ENCODE measurements around the gene DTNBP1. TPM values are rescaled to one million over a fixed set of nuclear protein-coding genes. Genes with fewer than 3 reads are reported as not detected.

The DTNBP1 gene, protein sequence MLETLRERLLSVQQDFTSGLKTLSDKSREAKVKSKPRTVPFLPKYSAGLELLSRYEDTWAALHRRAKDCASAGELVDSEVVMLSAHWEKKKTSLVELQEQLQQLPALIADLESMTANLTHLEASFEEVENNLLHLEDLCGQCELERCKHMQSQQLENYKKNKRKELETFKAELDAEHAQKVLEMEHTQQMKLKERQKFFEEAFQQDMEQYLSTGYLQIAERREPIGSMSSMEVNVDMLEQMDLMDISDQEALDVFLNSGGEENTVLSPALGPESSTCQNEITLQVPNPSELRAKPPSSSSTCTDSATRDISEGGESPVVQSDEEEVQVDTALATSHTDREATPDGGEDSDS
- 10 to 100 TPM; 21.3 to 26.2 (median 23.6) TPM for polyA plus RNA-seq (ENCODE audit: insufficient read length in 4 of 4)

DNA sequence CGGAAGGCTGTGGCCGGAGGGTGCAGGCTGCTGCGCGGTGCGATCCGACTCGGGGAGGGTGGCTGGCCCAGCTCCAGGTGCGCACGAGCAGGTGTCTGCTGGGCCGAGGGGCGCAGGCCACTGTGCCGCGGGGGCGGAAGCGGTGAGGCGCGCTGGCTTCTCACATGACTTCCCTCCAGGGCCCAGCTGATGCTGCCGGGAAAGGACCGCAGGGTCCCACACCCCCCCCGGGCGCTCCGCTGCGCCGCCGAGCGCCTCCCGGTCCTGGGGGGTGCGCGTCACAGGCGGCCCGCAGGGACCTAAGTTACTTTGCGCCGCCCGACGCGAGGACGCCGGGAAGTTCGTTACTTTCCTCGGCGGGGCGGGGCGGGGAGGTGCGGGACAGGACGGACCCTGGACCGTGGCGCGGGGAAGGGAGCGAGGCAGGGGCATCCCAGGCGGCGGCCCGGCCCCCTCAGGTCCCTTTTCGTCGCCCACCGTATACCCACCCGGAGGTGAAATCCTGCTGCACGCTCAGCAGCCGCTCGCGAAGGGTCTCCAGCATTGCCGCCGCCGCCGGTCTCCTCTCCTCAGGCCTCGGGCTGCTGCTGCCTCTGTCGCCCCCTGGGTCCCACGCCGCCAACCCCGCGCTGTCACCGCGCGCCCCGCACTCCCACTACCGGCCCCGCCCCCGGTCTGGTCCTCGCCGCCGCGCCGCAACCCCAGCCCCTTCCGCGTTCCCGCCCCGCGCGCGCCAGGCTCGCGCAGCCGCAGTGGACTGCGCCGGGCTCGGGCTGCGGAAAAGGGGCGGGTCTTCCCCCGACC lies at the start of gene DTNBP1:
Gene DTNBP1, minus strand, starts transcription at position 703 of the 804 bp plus-strand sequence. Its CDS starts 159 bp downstream, at position 544.
- peak; percentile 58 to 78 (median 66) for DNase-seq (ENCODE audit: low read depth in 4 of 4, low spot score in 3 of 4)

DNA sequence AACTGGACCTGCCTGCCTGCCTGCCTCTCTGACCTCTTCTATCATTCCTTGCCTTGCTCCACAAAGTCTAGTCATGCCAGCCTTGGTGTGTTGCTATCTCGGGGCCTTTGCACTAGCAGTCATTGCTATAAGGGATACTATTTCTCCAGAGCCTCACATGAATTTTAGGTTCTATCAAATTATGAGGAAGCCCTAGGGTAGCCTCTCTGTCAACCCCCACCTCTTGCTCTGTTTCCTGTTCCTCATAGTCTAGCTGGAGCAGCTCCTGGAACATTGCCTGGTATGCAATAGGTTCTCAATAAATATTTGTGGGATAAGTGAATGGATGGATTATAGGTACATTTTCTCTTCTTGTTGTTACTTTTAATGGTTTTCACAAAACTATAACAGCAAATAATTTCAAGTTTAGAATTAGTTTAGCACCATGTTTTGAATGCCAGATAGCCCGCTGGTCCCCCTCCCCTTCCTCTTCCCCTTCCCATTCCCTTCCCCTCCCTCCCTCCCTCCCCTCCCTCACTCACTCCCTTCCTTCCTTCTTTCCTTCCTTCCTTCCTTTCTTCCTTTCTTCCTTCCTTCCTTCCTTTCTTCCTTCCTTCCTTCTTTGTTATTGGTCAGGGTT lies 46.9 kb upstream of the DTNBP1 start:
- DNase-seq (ENCODE audit: low read depth in 4 of 4, low spot score in 3 of 4) = no peak

DNA sequence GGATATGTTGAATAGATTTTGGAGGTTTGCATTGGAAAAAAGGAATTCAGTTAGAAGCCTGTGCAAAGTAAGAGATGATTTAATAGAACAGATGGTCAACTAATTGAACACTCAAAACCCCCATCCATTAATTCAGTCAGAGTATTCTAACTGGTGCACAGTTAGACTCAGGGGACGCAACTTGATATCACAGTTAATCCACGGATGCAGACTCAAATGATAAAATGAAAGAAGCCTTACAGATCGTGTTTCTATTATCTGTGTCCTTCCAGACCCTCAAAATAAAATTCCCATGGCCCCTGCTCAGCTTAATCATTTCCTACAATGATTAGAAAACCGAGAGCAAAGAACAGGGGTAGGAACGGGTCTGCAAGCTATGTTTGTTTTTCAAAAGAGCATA lies 45.4 kb upstream of the DTNBP1 start:
- DNase-seq (ENCODE audit: low read depth in 4 of 4, low spot score in 3 of 4) = no peak

DNA sequence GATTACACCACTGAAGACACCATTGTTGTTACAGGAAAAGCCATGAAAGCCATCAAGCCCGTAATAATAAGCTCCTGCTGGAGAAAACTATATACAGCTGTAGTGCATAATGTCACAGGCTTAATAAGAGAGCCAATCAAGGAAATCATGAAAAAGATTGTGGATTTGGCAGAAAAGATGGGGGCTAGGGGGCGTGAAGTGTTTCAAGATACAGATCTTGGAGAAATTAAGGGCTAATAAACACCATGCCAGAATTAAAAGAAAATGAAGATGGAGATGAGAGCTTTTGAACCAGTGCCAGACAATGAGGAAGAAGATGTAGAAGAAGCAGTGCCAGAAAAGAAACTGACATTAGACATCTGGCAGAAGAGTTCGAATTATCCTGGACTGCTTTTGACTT lies 43.2 kb upstream of the DTNBP1 start:
- no peak for DNase-seq (ENCODE audit: low read depth in 4 of 4, low spot score in 3 of 4)

DNA sequence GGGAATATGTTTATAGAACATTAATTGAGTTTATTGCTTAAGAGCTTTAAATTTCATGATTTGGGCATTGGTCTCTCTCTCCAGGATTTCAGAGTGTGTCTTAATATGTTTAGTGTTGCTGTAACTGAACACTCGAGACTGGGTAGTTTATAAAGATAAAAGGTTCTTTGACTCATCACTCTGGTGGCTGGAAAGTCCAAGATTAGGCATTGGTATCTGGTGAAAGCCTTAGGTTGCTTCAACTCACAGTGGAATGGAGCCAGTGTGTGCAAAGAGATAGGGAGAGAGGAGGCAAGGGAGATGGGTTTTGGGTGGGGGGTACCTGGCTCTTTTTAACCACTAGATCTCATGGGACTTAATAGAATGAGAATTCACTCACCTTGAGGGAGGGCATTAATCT lies 35.6 kb upstream of the DTNBP1 start:
- DNase-seq (ENCODE audit: low read depth in 4 of 4, low spot score in 3 of 4) = no peak

DNA sequence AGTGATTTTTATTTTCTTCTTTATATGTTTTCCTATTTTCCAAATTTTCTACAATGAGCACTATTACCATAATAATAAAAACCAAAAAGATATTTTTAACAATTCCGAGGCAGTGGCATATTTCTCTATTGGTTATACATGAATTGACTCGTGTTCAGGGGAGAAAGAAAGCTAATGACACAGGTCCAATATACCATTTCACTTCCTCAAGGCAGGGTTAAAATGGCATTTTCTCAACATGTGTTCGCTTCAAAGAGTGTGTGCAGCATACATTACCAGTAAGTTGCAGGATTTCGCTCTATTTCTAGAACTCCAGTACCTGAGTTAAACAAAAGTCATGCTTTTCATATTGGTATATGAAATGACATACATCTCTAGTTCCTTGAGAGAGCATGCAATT lies 35.1 kb upstream of the DTNBP1 start:
- DNase-seq (ENCODE audit: low read depth in 4 of 4, low spot score in 3 of 4) = no peak

DNA sequence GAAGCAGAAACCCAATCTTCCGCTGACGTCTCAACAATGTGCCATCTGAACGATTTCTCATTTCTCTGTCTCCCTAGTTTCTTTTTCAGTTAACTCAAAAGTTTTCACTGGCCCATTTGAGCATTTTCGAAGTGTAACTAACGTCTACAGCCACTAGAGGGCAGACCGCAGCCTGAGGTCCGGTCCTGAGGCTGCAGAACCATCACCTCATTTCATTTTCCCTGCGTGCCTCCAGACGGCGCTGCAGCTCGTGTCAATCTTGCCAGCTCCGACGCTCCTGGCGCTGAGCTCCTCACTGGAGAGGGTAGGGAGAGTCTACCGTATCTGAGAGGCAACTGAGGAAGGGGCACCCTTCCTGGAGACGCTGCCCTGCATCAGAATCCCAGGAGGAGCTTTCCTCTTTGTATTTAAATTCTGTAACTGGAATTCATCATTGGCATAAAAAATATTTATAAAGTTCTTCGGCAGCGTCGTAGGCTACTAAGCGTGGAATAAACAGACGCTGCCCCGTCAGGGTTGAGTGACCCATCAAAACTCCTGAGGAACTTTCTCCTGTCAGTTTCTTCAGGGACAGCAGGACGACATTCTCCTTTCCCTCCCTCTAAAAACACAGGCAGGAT lies 28.5 kb upstream of the DTNBP1 start:
- DNase-seq (ENCODE audit: low read depth in 4 of 4, low spot score in 3 of 4) = peak; percentile 82 to 88 (median 86)

DNA sequence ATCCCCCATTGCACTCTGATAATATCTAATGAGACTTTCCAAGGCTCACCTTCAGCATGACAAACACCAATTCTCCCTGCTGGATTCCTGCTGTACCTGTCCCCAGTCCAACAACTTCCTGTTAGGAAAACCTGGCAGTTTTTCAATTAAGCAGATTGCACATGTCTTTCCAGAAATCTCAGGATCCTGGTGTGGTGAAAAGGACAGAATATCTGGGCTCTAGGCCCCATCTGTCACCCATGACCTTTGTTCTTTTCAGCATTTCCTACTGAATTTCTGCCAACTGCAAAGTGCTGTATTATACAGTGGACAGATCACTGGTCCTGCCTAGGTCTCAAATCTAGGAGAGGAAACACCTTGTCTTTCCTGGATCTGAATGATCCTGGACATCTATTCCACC lies 27.7 kb upstream of the DTNBP1 start:
- DNase-seq (ENCODE audit: low read depth in 4 of 4, low spot score in 3 of 4) = no peak

DNA sequence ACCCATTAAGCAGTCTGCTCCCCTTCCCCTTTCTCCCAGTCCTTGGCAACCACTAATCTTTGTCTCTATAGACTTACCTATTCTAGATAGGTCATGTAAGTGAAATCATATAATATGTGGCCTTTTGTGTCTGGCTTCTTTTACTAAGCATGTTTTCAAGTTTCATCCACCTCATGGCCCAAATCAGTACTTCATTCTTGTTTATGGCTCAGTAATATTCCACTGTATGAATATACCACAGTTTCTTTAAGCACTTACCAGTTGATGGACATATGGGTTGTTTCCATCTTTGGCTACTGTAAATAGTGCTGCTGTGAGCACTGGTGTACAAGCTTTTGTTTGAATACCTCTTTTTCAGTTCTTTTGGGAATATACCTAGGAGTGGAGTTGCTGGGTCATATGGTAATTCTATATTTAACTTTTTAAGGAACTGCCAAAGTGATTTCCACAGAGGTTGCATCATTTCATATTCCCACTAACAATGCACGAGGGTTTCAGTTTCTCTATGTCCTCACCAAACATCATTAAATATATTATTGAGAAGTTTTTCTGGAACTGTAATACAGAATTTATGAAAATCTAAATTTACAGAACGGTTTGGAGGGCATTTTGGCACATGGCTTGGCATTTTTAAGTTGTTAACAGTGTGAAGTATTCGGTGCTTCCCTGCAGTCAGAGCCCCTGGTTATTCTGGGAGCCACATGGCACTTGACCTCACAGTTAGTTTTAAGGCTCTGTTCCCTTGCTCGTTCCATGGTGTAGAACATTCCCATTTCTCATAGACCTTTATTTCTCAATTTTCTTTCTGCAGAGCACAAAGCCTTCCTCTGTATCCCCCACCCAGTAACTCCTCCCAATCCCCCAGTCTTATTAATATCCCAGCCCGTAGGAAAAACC lies 27.0 kb upstream of the DTNBP1 start:
- no peak for DNase-seq (ENCODE audit: low read depth in 4 of 4, low spot score in 3 of 4)

DNA sequence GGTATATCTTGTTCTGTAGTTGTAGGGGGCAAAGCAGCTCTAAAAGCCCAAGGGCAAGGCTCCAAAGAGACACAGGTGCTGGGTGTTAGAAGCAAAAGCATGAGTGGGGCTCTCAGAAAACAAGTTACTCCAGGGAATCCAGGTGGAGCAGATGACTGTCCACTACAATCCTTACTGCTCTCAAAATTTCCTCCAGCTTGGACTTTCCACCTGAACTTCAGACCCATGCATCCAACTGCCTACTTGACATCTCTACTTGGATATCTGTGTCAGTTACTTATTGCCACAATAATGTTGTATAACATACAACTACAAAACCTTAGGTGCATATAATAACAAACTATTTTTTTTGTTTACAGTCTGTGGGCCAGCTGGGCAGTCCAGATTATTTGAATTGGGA lies 22.8 kb upstream of the DTNBP1 start:
- DNase-seq (ENCODE audit: low read depth in 4 of 4, low spot score in 3 of 4) = no peak

DNA sequence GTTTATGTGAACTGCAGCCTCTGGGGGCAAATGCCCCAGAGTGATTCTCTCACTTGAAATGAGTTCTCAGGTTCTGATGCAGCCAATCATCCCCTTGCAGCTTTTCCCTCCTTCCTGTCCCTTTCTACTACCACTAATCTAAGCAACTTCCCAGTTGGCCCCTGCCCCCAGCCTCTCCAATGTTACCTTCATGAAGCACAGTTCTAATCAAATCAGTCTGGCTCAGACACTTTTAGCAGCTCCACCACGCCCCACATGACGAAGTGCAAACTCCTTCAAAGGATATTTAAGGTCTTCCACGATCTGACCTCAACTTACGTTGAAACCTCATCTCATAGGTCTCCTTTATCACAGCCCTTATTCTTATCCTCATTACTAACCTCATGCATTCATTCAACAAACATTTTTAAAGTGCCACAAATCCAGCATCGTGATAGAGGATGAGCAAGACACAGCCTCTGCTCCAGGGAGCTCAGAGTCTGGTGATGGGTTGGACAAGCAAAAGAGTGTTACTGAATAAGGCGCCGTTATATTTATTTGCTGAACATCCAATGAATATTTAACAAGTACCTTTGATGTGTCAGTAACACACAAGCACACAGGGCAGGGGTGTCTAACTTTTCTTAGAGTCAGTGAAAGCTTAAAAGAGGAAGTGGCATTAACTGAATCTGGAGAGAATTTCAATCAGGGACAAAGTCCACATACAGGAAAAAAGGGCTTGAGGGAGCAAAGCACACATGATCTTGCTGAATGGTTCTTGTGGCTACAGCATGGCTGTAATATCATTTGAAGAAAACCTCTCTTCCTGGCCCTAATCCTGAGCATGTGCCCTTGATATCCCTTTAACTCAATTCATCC lies 20.4 kb upstream of the DTNBP1 start:
- DNase-seq (ENCODE audit: low read depth in 4 of 4, low spot score in 3 of 4) = no peak

DNA sequence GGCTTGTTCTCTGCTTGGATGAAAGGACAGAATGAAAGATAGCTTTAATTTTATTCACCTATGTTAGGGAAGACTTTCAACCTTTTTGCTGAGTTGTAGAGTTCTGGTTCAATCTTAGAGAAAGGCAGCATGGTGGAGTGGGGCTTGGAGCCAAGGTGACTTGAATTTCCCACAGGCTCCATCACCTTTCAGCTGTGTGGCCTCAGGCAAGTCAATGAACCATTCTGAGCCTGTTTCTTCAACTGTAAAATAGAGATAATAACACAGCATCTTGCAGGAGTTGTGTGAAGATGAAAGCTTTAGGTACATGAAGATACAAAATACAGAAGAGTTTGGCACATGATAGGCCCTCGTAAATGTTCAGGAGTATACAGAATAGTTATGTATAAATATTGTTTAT lies 19.1 kb upstream of the DTNBP1 start:
- no peak for DNase-seq (ENCODE audit: low read depth in 4 of 4, low spot score in 3 of 4)

DNA sequence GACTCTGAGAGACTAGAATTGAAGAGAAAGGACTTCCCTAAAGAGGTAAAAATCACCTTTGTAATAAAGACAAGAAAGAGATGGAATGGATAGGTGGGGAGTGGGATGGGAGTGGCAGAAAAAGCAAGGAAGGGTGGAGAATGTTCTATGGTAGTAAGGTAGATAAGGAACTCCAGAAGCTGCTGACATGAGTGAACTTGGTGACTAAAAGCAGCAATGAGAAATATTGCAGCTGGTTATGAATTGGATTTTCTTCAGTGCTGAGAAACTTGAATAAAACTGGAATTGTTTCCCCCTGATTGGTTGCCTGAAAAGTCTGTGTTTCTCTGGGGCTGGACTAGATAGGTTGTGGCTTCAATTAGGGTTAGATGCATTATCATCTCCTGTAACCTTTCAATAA lies 15.7 kb upstream of the DTNBP1 start:
- DNase-seq (ENCODE audit: low read depth in 4 of 4, low spot score in 3 of 4) = no peak

DNA sequence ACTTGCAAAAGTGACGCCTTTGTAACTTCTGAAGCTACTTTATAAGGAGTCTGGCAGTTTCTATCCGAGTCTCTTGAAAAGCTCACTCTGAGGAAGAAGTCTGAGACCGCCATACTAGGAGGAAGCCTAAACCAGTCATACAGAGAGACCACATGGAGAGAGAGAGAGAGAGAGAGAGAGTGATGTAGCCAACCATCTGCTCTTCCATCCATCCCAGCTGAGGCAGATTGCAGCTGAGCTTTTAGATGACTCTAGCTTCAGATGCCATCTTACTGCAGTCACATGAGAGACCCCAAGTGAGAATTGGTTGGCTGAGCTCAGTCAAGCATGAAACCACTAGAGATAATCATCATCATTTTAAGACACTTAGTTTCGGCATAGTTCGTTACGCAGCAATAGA lies 15.0 kb upstream of the DTNBP1 start:
- no peak for DNase-seq (ENCODE audit: low read depth in 4 of 4, low spot score in 3 of 4)

DNA sequence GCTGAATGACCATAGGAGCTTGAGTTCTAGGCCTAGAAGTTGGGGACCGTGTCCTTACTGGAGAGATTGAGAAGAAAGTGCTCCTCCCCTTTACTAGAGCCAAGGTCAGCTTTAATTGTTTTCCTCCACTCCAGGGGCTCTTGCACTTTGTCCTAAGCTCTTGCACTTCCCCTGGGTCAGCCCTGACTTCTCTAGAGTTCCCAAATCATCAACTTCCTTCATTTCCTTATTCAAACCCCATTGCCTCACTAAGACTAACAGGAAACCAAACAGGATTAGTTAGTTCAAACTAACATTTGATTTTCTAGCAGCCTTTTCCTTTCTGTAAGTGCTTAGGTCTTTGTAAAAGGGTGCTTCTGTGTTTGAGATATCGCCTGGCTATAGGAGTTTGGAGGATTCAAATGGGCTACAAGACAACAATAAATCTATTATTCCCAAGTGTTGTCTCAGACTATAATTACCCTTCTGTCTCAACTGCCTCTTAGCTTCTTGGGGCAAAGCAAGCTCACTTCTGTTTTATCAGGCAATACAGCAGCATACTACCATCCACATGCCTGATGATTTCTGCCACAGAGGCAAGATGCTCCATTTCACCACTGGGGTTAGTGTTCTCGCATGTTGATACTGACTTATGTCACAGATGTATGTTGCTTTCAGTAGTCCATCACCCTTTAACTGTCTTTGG lies 12.8 kb upstream of the DTNBP1 start:
- no peak for DNase-seq (ENCODE audit: low read depth in 4 of 4, low spot score in 3 of 4)

DNA sequence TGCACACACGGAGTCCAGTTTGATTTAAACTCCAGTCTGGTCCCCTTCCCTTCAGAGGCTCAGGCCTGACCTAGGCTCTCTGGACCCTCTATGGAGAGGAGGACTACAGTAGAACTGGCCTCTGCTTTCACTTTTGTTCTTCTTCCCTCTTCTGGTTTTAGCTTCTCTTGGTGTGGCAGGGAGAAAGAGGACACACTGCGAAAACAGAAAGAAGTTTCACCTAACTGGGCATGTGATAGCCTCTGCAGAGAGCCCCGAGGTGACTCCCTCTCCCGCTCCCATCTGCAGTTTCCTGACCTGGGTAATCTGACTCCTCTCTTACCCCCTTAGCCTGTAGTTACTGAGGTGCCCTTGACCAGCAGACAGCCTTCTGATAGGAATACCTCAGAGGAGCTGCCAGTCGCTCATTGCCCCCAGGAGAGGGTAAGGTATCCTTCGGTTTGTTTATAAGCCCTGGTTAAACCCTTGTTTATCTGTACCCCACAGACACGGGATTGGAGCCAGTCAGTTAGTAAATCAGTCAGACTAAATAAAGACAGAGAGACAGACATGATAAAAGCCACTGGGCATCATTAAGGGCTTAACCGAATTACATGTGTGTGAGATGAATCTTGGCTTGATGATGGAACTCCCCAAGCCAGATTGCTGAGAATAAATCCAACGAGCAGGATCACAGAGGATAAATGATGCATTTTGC lies 12.0 kb upstream of the DTNBP1 start:
- DNase-seq (ENCODE audit: low read depth in 4 of 4, low spot score in 3 of 4) = no peak

DNA sequence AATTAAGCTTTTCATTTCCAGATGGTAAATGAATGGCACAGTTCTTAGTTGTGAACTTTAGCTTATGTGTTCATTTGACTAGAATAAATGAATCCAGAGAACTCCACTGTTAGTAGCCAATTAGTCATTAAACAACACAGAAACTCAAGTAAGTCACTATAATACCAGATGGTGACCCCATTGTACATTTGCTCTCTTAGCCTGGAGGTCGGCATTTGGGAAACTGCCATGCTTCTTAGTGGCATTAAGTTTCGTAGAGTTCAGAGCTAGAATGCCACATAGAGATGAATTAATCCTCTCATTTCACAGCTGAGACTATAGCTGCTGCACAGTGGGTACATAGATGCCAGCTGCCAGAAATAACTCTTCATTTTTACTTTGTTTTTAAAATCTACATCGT lies 10.8 kb upstream of the DTNBP1 start:
- no peak for DNase-seq (ENCODE audit: low read depth in 4 of 4, low spot score in 3 of 4)

DNA sequence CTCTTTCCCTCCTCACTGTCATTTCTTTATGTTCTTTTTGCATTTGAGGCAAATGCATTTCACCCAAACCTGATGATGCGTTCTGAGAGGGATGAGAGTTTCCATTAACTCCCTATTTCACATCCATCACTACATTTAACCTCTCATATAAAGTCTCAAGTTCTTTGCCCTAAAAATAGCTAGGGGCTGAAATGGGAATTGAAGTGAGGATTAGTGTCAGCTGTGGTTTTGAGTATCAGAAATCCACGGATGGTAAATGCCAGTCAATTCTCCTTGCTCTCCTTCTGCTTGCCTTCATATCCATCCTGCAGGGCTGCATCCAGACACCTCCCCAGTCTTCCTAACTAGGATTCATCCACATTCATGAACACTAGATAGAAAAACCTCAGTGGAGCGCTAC lies 10.0 kb upstream of the DTNBP1 start:
- no peak for DNase-seq (ENCODE audit: low read depth in 4 of 4, low spot score in 3 of 4)

Data from right renal pelvis (tissue), 4 donors.